Limb (tissue), 2 donors: ENCODE data around the gene METTL17.
A peak's percentile ranks its signal among the peaks of the same experiment; 100 is the strongest.
"Not testable (repeated sequence)": the region's sequence is repeated elsewhere in the genome, so short reads cannot be mapped to it uniquely, and the experiment has no call there.

Experiments
- DNase-seq, 2 donors: peaks; one replicate each; pipeline ENCODE4 v3.0.0-alpha.2; 2016; ENCODE audit errors: extremely low spot score in 2 of 2

Gene METTL17

DNA sequence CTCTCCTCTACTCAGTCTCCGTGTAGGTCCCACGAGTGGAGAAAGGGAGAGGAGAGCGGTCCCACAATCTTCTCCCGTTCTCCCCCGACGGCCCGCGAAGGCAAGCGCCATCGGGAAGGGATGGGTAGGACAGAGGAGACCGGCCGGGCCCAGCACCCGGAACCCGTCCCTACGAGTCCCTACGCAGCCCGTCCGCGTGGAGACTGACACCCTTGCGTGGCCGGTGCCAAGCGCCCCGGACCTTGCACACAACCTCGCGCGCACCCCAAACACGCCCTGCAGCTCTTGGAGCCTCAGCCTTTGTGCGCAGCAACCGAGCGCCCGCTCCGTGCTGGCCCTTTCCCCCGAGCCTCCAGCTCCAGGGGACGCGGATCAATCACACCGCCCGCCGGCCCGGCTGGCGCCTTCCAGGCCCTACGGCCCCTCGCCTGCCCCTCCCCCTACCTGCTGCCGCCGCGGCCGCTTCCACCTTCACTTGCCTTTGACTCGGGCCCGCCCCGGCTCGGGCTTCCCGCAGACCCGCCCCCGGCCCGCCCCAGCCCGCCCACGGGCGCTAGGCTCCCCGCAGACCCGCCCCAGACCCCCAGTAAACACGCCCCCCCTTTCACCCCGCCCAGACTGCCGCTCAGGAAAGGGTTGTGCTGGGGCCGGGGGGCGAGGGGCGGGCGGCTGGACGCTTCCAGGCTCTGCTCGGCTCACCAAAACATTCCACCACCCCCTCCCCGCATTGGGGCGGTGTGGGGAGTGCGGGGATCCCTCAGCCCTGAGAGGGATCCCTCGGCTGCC lies 35.0 kb downstream of the METTL17 start, which contains the start of gene NDRG2:
TSS of gene NDRG2 (minus strand) at position 477 of the 786 bp plus-strand sequence. CDS start 1,746 bp downstream, outside the sequence.
- peak; percentile 64 to 88 for DNase-seq

DNA sequence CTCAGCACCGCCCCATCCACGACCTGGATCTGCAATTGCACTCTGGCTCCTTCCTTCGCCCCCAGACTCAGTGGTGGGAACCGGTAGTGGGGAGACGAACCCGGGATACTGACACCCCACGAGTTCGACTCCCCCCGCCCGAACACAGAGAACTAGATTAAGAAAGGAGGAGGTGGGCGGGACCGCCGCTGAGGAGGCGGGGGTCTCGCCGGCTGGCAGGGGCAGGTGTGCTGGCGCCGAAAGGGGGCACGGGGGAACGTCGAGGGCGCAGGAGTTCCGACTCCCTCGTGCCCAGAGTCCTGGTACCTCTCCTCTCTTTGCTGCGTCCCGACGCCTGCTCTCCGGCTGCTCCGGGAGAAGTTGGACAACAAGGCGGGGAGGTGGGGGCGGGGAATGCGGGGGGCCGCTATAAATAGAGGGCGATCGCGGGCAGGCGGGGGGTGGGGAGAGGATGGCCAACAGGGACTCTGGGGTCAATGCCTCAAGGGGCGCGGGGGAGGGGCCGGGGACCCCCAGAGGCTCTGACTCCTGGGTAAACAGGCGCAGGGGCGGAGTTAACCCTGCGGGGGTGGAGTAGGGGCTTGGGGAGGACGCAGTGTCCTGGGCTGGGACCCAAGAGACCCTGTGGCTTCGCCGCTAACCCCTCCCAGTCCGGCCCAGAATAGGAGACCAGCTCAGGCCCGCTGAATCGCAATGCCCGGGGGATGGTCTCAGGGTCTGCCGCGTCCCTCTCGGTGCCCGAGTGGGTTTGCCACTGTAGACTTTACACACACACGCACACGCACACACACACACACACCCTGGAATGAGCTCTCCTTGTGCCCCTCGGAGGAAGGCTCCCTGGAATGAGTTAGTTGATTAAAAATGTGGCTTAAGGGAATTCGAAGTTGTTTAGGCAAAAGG lies 35.8 kb downstream of the METTL17 start:
- DNase-seq, result peak; percentile 38 to 79

DNA sequence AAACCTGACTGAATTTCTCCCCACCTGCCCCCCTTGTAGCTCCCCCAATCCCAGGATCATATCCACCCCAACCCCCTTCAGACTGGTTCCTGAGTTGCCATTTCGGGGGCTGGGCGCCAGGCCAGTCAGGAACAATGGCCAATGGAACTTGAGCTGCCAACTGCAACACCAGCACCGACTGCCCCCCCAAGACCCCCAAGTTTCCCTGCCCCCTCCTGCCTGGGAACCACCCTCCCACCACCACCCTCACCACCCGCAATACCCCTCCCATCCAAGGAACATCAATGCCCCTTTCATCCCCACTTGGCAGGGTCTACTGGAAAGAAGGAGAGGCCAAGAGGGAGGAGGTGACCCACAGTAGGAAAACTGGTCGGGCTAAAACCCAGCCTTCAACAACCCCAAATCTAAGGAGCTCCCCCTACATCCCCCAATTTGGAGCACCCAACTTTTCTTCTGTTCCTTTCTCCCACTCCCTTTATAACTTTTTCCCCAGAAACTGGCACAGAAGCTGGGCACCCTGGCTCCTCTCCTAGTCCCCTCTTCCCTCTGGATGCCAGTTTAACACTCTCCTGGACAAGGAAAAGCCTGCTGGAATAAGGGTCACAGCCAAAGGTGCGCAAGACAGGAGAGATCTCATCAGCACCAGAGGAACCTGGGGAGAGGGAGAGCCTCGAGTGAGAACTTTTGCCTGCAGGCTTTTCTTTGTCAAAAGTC lies 36.7 kb downstream of the METTL17 start:
- DNase-seq, result peak; percentile 21 to 80

DNA sequence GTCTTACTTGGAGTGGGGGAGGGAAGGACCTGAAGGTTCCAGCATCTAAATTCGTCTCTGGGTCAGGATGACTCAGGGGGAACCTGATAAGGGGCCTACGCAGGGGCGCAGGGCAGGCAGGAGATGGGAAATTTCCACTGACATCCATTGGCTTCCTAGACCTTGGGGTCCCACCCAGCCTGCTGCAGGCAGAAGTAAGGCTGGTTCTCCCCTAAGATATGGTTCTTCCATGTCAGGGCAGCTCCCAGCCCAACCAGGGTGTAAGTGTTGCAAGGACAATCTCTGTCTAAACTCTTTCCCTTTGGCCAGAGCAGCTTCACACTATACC lies 37.2 kb downstream of the METTL17 start:
- no peak for DNase-seq

DNA sequence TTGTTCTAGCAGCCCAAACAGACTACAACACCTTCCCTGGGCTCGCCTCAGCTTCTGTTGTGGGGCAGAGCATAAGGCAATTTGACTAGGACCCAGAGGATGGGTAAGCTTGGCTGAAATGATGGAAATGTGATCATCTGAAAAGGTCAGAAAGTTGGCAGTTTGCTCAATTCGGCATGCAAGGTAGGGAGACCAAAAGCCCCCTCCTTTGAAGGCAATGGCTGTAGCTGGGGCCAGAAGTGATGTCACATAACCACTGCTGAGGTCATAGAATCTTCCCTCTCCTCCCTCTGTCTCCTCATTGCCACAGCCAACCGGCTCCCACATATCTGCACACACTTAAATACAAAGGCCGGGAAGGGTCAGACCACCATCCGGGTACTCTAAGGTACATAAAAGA lies 40.1 kb downstream of the METTL17 start, which contains the start of gene TPPP2:
TSS of gene TPPP2 (plus strand) at position 301 of the 400 bp plus-strand sequence. CDS start 365 bp downstream, outside the sequence.
- no peak for DNase-seq

DNA sequence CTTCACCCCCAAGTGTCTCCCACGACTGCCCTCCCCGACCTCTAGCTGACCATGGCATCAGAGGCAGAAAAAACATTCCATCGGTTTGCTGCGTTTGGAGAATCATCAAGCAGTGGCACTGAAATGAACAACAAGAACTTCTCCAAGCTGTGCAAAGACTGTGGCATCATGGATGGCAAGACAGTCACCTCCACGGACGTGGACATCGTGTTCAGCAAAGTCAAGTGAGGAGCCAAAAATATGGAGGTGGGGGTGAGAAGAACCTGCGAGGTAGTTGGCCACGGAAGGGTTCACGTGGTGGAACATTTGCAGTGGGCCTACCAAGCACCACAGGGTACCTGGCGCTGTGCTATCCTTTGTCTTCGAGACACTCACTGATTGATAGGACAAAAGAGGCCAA lies 40.8 kb downstream of the METTL17 start:
- DNase-seq, result no peak

DNA sequence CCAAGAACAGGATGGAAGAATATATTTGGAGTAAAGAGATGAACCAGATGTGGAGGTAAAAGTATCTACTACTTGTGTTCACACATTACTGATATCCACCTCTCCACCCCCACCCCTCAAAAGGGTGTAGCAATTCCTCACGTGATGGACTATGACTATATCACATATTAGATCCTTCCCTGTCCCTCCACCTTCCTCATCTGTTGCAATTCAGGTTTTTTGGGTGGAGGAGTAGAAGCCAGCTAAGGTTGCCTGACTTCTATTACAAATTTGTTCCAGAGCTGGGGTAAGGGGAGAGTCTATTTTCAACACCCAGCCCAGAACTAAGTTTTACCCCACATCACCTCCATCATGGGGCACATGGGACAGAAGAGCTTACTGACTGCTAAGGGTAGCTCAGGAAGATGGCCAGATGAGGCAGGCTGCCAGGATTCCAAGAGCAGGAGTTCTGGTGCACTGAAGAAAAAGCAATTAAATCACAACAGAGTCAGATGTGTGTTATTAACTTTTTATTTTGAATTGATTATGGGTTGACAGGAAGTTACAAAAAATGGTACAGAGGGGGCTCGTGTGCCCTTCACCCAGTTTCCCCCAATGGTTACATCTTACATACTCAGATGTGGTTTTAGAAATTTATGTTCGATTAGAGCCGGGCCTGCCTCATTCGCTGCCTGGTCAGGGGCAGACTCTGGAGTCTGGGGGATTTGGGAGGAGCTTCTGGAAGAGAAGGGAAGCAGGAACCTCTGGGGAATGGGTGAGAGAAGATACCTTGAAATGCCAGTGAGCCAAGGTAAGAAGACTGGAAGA lies 42.7 kb downstream of the METTL17 start:
- DNase-seq, result no peak

DNA sequence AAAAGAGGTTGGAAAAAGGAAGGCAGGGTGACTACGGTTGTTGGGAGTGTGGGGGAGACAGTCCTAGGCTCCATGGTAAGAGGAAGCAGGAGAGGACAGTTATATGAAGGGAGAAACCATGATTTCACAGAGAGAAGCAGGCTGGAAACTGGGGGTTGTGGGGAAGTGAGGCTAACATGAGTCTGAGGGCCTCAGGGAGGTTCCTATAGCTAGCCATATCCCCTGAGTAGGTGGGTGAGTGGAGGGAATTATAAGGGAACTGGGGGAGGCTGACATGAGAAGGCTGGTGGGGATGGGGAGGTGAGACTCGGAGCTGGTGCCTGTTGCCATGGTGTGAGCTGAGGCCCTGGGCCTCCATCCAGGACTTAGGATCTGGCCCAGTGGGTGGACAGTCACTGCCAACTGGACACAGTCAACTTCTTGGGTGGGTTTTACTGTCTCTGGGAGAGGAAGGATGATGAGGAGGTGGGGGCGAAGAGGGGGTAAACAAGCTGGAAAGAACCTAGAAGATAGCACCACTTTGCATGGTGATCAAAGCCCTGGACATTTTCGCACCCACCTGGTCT lies 43.4 kb downstream of the METTL17 start:
- no peak for DNase-seq

DNA sequence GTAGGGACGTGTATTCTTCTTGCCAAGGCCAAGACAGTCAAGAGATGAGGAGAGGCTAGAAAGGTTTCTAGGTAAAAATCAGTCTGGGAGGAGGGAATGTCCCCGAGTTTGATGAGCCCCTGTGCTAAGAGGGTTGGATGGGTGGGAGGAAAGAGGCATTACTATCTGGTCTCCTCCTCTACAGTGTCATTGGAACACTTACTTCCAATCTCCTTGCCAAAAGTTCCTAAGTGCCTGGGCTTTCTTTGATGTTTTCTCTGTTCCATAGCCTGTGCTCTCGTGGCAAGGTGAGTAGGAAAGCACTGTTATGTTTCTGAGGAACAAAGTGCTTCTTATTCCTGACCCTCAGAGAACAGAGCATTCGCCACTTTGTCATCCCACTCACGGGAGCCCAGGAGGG lies 44.9 kb downstream of the METTL17 start, which contains the start of gene RNASE13:
TSS of gene RNASE13 (minus strand) at position 101 of the 400 bp plus-strand sequence. CDS start 519 bp downstream, outside the sequence.
- no peak for DNase-seq

DNA sequence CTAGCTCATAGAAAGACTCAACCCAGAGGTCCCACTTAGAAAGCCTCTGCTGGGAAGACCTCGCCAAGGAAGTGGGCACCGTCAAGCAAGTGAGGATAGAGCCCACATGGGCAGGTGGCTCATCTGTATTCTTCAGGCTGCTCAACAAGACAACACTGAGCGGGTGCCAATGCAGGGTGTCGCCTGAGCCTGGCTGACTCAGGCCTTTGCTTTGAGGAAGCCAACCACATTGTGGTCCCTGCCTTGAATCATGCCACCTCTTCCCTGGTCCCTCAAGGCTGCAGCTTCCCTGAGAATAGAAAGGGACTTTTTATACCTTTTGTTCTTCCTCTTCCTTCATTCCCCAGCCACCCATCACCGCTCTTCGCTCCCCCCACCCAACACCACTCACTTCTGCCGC lies 47.0 kb downstream of the METTL17 start:
- no peak for DNase-seq

DNA sequence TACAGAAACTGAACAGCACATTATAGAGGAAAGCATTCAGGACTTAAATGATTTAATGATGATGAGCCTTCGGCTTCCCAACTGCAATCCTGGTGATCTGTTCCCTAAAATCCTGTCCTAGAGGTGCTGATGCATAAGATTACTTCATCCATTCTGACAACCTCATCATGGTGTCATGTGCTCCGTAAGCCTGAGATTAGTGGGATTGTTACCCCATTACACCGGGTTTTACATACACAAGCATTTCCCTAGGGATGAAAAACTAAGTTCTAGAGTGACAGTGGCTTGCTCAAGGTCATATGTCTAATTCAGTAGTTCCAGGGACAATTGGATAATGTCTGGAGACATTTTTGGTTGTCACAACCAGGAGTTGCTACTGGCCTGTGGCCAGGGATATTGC lies 47.4 kb downstream of the METTL17 start:
- DNase-seq, result no peak

DNA sequence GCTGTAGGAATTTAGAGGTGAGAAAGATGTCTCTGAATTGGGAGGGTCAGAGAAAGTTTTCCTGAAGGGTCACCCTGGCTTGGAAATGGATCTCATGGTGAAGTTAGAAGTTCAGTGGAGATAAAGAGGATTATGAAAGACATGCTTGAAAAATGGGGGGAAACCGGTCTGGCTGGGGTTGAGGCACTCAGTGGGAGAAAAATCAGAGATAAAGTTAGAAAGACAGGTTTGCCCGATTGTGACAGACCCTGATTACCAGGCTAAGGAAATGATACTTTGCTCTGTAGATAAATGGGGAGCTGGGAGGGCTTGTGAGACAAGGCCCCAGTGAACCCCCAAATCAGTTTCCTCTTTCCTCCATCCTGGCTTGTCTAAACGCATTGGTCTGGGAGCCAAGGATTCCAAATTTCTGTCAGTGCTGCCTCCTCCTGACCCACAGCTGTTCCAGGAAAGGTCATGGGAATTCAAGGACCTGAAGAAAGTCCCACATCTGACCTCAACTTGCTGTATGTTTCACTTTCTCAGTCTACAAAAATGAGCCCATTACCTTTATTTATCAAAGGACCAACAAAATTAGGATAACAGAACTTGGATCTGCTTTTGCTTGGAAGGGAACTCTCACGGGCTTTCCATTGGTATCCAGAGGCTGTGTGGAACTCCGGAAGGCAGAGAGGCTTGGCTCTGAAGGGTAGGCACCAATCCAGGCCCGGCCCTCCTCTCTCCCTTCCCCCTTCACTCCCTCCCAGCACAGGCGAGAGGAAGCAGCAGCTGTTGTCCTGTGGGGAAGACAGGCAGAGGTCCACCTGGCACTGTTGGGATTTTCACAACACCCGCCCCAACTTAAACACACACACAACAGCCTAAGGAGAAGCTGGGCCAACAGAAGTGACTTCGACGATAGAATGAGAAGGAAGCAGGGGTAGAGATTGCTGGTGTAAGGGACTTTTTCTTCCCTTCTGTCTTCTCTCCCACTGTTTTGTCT lies 49.0 kb downstream of the METTL17 start:
- DNase-seq, result peak; percentile 71 to 89

DNA sequence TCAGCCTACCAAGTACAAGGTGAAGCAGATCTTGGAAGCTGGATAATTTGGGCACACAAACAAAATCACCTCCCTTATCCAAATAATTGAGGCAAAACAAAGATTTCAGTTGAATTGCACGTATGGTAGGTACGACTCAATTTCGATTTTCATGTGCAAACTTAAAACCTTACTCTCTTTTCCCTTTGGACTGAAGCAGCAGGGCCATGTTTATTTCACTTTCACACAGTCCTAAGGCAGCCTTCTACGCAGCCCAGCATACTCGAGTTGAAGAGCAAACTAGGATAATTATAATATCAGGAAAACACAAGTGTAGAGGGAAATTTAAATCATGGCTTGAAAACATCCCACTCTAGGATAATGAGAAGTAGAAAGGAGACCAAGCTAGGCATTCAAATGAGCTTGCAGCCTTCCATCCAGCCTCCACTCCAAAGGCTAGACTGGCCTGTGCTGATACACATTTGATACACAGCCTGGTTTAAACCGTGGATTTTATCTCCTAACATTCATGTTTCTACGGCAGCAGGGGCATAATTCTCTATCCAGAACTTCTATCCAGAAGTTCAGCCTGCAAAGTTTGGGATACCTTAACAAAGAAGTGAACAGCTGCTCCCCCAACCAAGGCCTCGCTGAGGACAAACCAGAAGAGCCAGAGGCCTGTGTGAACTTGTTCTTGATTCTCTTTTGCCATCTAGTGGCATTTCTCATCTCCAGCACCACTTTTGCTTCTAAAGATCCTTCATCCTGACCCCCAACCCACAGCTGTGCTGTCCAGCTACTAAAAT lies 50.0 kb downstream of the METTL17 start:
- peak; percentile 68 to 91 for DNase-seq

DNA sequence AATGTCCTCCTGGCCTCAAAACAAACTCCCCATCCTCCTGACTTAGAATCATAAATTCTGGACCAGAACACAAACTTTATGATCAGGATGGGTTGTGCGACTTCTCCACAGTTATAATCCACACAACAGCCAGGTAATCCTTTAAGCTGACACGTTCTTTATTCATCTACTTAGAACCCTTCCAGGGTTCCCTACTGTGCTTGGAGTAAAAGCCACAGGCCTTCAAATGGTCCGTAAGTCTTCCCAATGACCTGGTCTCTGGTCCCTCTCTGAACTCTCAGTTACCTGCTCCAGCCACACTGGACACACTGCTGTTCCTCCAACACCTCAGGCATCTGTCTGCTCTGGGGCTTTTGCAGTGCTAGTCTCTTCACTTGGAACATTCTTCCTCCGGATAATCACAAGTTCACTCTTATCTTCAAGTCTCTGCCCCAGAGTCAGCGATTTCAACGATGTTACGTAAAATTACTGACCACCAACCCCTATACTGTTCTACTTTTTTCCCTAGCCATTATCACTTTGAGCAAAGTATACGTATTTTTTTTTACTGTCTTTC lies 50.7 kb downstream of the METTL17 start:
- DNase-seq, result no peak

DNA sequence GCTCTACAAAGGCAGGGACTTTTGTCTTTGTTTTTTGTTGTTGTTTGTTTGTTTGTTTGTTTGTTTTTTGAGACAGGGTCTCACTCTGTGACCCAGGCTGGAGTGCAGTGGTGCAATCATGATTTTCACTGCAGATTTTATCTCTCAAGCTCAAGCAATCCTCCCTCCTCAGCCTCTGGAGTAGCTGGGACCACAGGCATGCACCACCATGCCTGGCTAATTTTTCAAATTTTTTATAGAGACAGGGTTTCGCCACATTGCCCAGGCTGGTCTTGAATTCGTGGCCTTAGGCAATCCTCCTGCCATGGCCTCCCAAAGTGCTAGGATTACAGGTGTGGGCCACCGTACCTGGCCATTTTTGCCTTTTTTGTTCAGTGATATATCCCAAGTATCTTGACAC lies 51.2 kb downstream of the METTL17 start:
- DNase-seq, result not testable (repeated sequence)

DNA sequence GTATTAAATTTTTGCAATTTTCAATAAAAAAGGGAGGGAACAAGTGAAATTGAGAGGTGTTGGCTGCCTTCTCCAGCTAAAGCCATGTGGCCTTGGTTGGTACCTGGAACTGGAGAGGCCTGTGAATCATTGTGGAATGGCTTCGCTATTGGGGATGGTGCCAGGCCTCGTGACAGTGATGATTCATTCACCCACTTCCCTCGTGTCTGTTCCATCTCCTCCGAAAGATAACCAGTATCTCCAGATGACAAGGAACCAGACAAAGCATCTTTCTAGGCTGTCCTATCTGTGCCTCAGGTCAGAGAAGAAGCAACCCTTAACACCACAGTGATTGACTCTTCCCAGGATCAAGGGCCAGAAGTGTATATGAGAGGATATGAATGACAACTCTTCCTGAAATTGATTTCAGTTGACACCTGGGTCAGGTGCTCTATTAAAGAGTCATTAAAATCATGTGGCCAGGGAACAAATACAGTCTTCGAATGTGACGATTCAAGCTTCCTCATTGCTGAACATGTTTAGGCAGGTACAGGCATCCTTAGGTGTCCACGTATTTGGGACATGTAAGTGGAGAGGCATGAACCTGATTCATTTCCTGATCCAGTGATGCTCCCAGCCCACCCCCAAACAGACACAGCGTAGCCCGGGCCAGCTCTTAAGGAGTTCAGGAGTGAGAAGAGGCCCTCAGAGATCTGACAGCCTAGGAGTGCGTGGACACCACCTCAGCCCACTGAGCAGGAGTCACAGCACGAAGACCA lies 52.1 kb downstream of the METTL17 start, which contains the start of gene RNASE7:
TSS of gene RNASE7 (plus strand) at position 687 of the 758 bp plus-strand sequence. CDS start 631 bp downstream, outside the sequence.
- DNase-seq, result no peak

DNA sequence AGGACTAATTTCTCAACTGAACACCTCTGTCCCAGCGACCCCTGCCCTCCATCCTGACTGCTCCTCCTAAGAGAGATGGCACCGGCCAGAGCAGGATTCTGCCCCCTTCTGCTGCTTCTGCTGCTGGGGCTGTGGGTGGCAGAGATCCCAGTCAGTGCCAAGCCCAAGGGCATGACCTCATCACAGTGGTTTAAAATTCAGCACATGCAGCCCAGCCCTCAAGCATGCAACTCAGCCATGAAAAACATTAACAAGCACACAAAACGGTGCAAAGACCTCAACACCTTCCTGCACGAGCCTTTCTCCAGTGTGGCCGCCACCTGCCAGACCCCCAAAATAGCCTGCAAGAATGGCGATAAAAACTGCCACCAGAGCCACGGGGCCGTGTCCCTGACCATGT lies 53.1 kb downstream of the METTL17 start:
- no peak for DNase-seq
